Loucy (cell line): ENCODE data around the gene FBXO4.

Experiments used
- EZH2phosphoT487 ChIP-seq: fragments of 200-600 bp; IDR thresholded peaks from 2 replicates; pipeline ENCODE4 v1.6.1; 2018; ENCODE audit warnings: antibody characterized with exemption, mild to moderate bottlenecking, moderate library complexity, borderline replicate concordance
- TF ChIP-seq, protein P1 (sequence below): fragments of 200-600 bp; sonication (generic); conservative IDR thresholded peaks from 2 replicates; pipeline ENCODE4 v1.5.1; 2014; ENCODE audit warnings: mild to moderate bottlenecking, antibody characterized with exemption, low read length

DNA sequence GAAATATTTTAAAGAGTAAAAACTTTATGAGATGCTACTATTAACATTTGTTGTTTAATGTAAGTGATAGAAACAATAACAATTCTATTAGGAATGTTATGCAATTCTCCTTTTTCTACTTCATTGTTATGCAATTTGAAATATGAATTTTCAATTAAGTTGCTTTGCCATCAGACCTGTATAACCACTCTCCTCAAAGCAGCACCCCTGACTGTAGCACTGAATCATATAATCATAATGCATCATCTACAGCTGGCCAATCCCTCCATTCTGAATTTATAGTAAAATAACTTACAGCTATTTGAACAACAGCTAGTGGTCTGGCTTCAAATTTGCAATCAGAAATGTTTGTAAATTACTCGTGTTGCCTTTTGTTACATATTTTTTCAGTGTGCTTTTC lies 29.2 kb downstream of the FBXO4 start:
- TF ChIP-seq, protein P1, sequence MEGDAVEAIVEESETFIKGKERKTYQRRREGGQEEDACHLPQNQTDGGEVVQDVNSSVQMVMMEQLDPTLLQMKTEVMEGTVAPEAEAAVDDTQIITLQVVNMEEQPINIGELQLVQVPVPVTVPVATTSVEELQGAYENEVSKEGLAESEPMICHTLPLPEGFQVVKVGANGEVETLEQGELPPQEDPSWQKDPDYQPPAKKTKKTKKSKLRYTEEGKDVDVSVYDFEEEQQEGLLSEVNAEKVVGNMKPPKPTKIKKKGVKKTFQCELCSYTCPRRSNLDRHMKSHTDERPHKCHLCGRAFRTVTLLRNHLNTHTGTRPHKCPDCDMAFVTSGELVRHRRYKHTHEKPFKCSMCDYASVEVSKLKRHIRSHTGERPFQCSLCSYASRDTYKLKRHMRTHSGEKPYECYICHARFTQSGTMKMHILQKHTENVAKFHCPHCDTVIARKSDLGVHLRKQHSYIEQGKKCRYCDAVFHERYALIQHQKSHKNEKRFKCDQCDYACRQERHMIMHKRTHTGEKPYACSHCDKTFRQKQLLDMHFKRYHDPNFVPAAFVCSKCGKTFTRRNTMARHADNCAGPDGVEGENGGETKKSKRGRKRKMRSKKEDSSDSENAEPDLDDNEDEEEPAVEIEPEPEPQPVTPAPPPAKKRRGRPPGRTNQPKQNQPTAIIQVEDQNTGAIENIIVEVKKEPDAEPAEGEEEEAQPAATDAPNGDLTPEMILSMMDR, result no peak
- no peak for TF ChIP-seq EZH2phosphoT487
